Kidney (tissue), 14 donors: ENCODE measurements around the gene FAM222A. TPM values are rescaled to one million over a fixed set of nuclear protein-coding genes. Genes with fewer than 3 reads are reported as not detected.

Experiments
- DNase-seq, 5 donors: peaks; one replicate each; pipeline ENCODE4 v3.0.0-alpha.2; 2013 to 2020
- FAIRE-seq: peaks from 2 replicates; lab custom pipeline; 2012; peaks lifted over from hg19 to GRCh38; lab: Jason Lieb, UNC
- H3K27ac ChIP-seq, 2 donors: one replicate each; pipeline ENCODE4 v1.7.0; 2013; ENCODE audit warnings: low read depth in 2 of 2, low read length in 2 of 2, inconsistent platforms in 1 of 2
- H3K27me3 ChIP-seq: one replicate; pipeline ENCODE4 v1.7.1; 2013; ENCODE audit warnings: low read length, inconsistent platforms; ENCODE audit not compliant: control insufficient read depth, insufficient read depth
- H3K36me3 ChIP-seq, 3 donors: one replicate each; pipeline versions ENCODE4 v1.7.0 to v1.7.1; 2013; ENCODE audit warnings: low read length in 3 of 3, control low read depth in 1 of 3, inconsistent platforms in 1 of 3; ENCODE audit not compliant: insufficient read depth in 3 of 3, control insufficient read depth in 2 of 3
- H3K4me1 ChIP-seq, 3 donors: one replicate each; pipeline versions ENCODE4 v1.7.0 to v1.7.1; 2013; ENCODE audit warnings: low read length in 3 of 3, inconsistent platforms in 1 of 3, low read depth in 1 of 3; ENCODE audit not compliant: control insufficient read depth in 2 of 3, insufficient read depth in 2 of 3
- H3K4me3 ChIP-seq, 3 donors: one replicate each; pipeline versions ENCODE4 v1.7.0 to v1.8.1; 2013; ENCODE audit warnings: low read length in 3 of 3, control low read depth in 1 of 3, inconsistent platforms in 1 of 3
- H3K9ac ChIP-seq, 3 donors: one replicate each; pipeline versions ENCODE4 v1.7.0 to v1.7.1; 2013; ENCODE audit warnings: low read length in 3 of 3, control low read depth in 1 of 3, inconsistent platforms in 1 of 3
- H3K9me3 ChIP-seq, 3 donors: one replicate each; pipeline versions ENCODE4 v1.7.0 to v1.7.1; 2013; ENCODE audit warnings: low read length in 3 of 3, control low read depth in 1 of 3, inconsistent platforms in 1 of 3; ENCODE audit not compliant: control insufficient read depth in 2 of 3, insufficient read depth in 1 of 3
- CTCF ChIP-seq: IDR thresholded peaks from 3 replicates; pipeline ENCODE4 v1.5.1; 2012; ENCODE audit warnings: mild to moderate bottlenecking, moderate library complexity, borderline replicate concordance; ENCODE audit not compliant: insufficient read depth; ENCODE audit errors: extremely low read depth
- intact Hi-C: fragments of 100-400 bp; cut with DNase I; formaldehyde crosslinking; loops from one replicate; pipeline ENCODE4 v1.11.1; 2022
- polyA plus RNA-seq: library from polyadenylated mRNA; stranded (reverse); fragments of 350-450 nt; fragmentation: Illumina TruSeq; extraction: RNeasy Lipid Tissue Mini Kit (QIAGEN cat#74804); gene quantifications from one replicate; pipeline ENCODE4 v1.2.3, GENCODE V29; 2014; ENCODE audit warnings: low read depth, low replicate concordance; ENCODE audit not compliant: insufficient read depth
- total RNA-seq: library from RNA; stranded (reverse); fragmentation: NEBNext Ultra II Directional; extraction: Animal tissue kit (Norgen Biotek cat#: 25700); gene quantifications from one replicate; pipeline ENCODE4 v1.2.1, GENCODE V29; 2021
- donor health status: control.
- donor health status: control.
- donor health status: control.
- donor health status: control.
- donor health status: control.
- donor health status: DM: yes; HTN: yes; CAD: no.
- donor health status: Normal renal cell carcinoma (clear cell type).

The FAM222A gene
- total and polyA plus RNA-seq, 2 donors from 2014 or later: 3.7 to 12.5 TPM

GRCh38 chr12:109670731-109671130 is 42.9 kb upstream of the FAM222A start:
- DNase-seq (peak in 4 of 5 donors; percentile 17 to 65 (median 52)), FAIRE-seq (no peak)
- Histone ChIP-seq H3K9me3 (no peaks in the 10 kb centered on the region), H3K36me3 (no peaks in the 10 kb centered on the region), H3K27me3 (no peaks in the 10 kb centered on the region), H3K4me1 (no peaks in the 10 kb centered on the region), H3K9ac (no peak overlapping the region), H3K4me3 (no peak overlapping the region), H3K27ac (no peak overlapping the region)
- intact Hi-C loops: no loop called here
- no peak for TF ChIP-seq CTCF

- no peak overlapping the region for H3K4me3 ChIP-seq
- intact Hi-C loops: no loop called here
- no peak overlapping the region for H3K27ac ChIP-seq
- H3K27me3 ChIP-seq: no peaks in the 10 kb centered on the region
- no peak for FAIRE-seq
- no peaks in the 10 kb centered on the region for H3K9me3 ChIP-seq
- TF ChIP-seq CTCF: no peak
- no peak overlapping the region for H3K9ac ChIP-seq
- no peaks in the 10 kb centered on the region for H3K4me1 ChIP-seq
- peak in 1 of 5 donors; percentile 19 for DNase-seq
- H3K36me3 ChIP-seq: no peaks in the 10 kb centered on the region
These were observed 42.1 kb upstream of the FAM222A start for GRCh38 chr12:109671502-109671901.

GRCh38 chr12:109673379-109673778 is 40.2 kb upstream of the FAM222A start:
- intact Hi-C loops: no loop called here
- H3K4me1 ChIP-seq: no peaks in the 10 kb centered on the region
- H3K9ac ChIP-seq: no peak overlapping the region
- no peaks in the 10 kb centered on the region for H3K36me3 ChIP-seq
- no peak for DNase-seq
- no peak overlapping the region for H3K27ac ChIP-seq
- H3K9me3 ChIP-seq: no peaks in the 10 kb centered on the region
- no peak overlapping the region for H3K4me3 ChIP-seq
- H3K27me3 ChIP-seq: no peaks in the 10 kb centered on the region
- FAIRE-seq: no peak
- no peak for TF ChIP-seq CTCF

GRCh38 chr12:109673884-109674283 is 39.7 kb upstream of the FAM222A start:
- Histone ChIP-seq H3K9me3 (no peaks in the 10 kb centered on the region), H3K27me3 (no peaks in the 10 kb centered on the region), H3K36me3 (no peaks in the 10 kb centered on the region), H3K27ac (no peak overlapping the region), H3K4me1 (no peaks in the 10 kb centered on the region), H3K9ac (no peak overlapping the region), H3K4me3 (no peak overlapping the region)
- TF ChIP-seq CTCF: no peak
- FAIRE-seq: no peak
- intact Hi-C loops: no loop called here
- DNase-seq: peak in 1 of 5 donors; percentile 18
